Stimulated activated CD4-positive, alpha-beta T cell treated with anti-CD3 and anti-CD28 coated beads, Interleukin-12 subunit alpha, Interleukin-12 subunit beta, amount 100 ng/mL, for 48 hours (primary cell): ENCODE data around the gene P3H2.
A peak's percentile ranks its signal among the peaks of the same experiment; 100 is the strongest.
"Not testable (repeated sequence)": the region's sequence is repeated elsewhere in the genome, so short reads cannot be mapped to it uniquely, and the experiment has no call there.

Experiments used
- DNase-seq, 3 donors: peaks; one replicate each; pipeline ENCODE4 v3.0.0-alpha.2; 2020; ENCODE audit warnings: low read depth in 2 of 3, low spot score in 1 of 3

The P3H2 gene

GRCh38 chr3:190120269-190121060 is at the start of gene P3H2:
TSS of gene P3H2 (minus strand) at chr3:190120897. CDS start at chr3:190120731, 166 bp downstream.
- DNase-seq = peak in 2 of 3 donors; percentile 9 to 16

GRCh38 chr3:190169877-190170276 is 49.2 kb upstream of the P3H2 start:
- DNase-seq = no peak

GRCh38 chr3:190169243-190169642 is 48.5 kb upstream of the P3H2 start:
- no peak for DNase-seq

GRCh38 chr3:190167936-190168680 is 47.4 kb upstream of the P3H2 start:
- no peak for DNase-seq

- no peak for DNase-seq
These were observed 46.3 kb upstream of the P3H2 start for GRCh38 chr3:190166948-190167347.

- no peak for DNase-seq
These were observed 44.6 kb upstream of the P3H2 start for GRCh38 chr3:190165253-190165652.

GRCh38 chr3:190162013-190162412 is 41.3 kb upstream of the P3H2 start:
- not testable (repeated sequence) for DNase-seq

- DNase-seq = no peak
These were observed 39.3 kb upstream of the P3H2 start for GRCh38 chr3:190159902-190160435.

GRCh38 chr3:190158261-190158660 is 37.6 kb upstream of the P3H2 start:
- DNase-seq = no peak

- no peak for DNase-seq
These were observed 35.1 kb upstream of the P3H2 start for GRCh38 chr3:190155752-190156151.

- no peak for DNase-seq
These were observed 30.0 kb upstream of the P3H2 start for GRCh38 chr3:190150681-190151080.

- not testable (repeated sequence) for DNase-seq
These were observed 29.3 kb upstream of the P3H2 start for GRCh38 chr3:190149830-190150619.

- not testable (repeated sequence) for DNase-seq
These were observed 24.1 kb upstream of the P3H2 start for GRCh38 chr3:190144793-190145192.

GRCh38 chr3:190142041-190142440 is 21.3 kb upstream of the P3H2 start:
- no peak for DNase-seq

GRCh38 chr3:190139365-190139764 is 18.7 kb upstream of the P3H2 start:
- no peak for DNase-seq

- DNase-seq = no peak
These were observed 11.7 kb upstream of the P3H2 start for GRCh38 chr3:190132371-190132770.

- no peak for DNase-seq
These were observed 10.6 kb upstream of the P3H2 start for GRCh38 chr3:190131329-190131728.

- no peak for DNase-seq
These were observed 10.0 kb upstream of the P3H2 start for GRCh38 chr3:190130696-190131095.

GRCh38 chr3:190130037-190130436 is 9.3 kb upstream of the P3H2 start:
- DNase-seq = no peak

GRCh38 chr3:190127797-190128196 is 7.1 kb upstream of the P3H2 start:
- no peak for DNase-seq

GRCh38 chr3:190127195-190127594 is 6.5 kb upstream of the P3H2 start:
- no peak for DNase-seq
